GM19438 (cell line): ENCODE measurements around the gene SLC26A11.
"Not testable (repeated sequence)": the region's sequence is repeated elsewhere in the genome, so short reads cannot be mapped to it uniquely, and the experiment has no call there.

ENCODE experiments used
- ATAC-seq: cut with Tn5 transposase; IDR thresholded peaks from one replicate; pipeline ENCODE4 v1.9.1; 2021; ENCODE audit warnings: low read depth; ENCODE audit not compliant: unreplicated experiment

Gene SLC26A11

DNA sequence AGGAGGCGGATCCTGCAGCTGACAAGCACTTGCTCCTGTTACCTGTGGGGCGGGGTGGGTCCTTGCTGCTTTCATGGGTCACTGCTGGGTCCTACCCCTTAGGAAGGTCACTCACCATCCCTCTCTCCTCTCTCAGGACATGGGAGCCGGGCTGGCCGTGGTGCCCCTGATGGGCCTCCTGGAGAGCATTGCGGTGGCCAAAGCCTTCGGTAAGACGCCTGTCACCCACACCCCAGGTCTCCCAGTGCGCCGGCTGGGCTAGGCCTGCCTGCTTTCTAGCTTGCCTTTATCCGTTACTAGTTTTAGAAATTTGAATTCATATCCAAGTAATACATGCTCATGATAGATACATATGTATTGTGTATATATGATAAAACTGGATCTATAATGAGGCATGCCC, 17.2 kb downstream of the SLC26A11 start:
- no peak for ATAC-seq

DNA sequence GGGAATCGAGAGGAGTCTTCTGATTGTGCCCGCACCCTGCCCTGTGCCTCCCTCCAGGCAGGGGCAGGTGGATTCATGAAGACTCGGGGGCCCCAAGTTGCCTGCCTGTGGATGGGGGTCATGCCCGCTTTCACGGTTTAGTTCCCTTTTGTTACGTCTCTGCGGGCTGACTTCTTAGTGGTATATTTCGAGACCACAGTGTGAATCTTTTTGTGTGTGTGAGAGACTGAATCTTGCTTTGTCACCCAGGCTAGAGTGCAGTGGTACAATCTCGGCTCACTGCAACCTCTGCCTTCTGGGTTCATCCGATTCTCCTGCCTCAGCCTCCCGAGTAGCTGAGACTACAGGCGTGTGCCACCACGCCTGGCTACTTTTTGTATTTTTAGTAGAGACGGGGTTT, 22.3 kb downstream of the SLC26A11 start:
- ATAC-seq: no peak

DNA sequence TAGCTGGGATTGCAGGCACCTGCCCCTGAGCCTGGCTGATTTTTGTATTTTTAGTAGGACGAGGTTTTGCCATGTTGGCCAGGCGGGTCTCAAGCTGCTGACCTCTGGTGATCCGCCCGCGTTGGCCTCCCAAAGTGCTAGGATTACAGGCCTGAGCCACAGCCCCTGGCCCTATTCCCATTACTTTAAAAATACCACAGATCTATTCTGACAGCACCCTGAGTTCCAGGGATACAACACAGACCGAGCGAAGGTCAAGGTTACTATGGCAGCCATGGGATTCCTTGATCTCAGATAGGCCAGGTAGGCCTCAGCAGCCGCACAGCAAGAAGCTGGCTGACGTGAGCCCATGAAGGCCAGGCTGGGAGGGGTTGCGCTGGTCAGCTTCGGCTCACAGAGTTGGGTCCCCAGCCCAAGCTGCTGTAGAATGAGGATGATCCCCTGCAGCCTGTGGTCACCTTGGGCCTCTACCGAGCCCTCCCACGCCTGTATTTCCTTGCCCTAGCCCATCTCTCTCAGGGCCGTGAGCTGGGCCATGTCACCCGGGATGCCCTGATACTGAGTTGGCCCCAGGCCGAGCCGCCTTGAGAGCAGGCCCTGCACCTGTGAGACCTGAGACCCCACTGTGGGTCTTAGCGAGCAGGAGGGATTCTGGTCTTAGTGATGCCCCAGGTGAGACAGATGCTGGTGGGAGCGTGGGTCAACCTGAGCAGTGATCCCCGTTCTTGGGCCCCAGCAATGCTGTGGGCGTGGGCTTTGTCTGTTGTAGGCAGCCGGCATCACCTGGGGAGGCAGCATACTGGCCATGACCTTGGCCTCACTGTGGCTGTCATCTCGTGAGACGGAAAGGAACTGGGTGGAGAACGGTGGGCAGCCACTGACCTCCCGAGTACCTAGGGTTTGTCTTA, 23.6 kb downstream of the SLC26A11 start:
- ATAC-seq: no peak

DNA sequence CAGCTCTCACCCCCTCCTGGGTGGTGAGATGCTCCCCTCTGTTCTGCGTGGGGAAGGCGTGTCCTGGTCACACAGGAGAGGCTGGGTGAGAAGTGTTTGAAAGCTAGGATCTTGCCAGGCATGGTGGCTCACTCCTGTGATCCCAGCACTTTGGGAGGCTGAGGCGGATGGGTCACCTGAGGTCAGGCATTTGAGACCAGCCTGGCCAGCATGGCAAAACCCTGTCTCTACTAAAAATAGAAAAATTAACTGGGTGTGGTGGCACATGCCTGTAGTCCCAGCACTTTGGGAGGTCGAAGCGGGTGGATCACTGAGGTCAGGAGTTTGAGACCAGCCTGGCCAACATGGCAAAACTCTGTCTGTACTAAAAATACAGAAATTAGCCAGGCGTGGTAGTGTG, 24.2 kb downstream of the SLC26A11 start:
- not testable (repeated sequence) for ATAC-seq

- no peak for ATAC-seq
These were observed 24.8 kb downstream of the SLC26A11 start for GRCh38 chr17:80244871-80245509.

DNA sequence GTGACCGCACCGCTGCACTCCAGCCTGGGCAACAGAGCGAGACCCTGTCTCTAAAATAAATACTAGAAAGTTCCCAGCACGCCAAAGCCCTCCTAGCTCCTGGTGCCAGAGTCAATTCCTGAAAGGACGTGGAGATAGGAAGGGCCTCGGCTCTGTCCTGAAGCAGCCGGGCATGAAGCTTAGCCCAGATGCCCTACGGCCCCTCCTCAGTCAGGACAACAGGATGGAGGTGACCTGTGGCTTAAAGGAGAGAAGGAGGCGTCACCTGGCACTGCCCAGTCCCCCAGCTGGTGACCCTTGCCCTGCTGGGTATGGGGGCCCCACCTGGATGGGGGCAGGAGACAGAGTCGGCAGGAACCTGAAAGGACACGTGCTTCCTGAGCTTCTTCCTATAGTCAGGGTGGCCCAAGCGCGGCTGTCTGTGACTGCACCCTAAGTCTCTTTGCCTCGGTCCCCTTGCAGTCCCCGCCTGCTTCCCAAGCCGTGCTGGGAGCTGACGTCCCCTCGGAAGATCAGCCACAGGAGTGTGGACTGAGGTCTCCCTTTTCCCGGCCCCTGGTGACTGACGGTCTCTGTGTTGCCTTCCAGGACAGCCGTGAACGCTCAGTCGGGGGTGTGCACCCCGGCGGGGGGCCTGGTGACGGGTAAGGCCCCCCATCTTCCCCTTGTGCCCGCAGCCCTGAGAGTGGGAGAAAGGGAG, 25.5 kb downstream of the SLC26A11 start:
- no peak for ATAC-seq

DNA sequence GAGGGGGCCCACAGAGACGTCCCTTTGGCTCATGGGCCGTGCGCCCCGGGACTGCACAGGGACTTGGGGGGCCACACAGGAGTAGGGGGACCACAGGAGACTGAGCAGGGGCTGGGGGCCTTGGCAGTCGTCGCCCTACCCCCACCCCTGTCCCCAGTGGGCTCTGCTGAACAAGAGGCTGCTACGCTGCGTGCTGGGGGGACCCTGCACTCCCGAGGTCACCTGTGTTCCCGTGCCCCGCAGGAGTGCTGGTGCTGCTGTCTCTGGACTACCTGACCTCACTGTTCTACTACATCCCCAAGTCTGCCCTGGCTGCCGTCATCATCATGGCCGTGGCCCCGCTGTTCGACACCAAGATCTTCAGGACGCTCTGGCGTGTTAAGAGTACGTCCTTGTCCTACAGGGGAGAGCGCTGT, 26.0 kb downstream of the SLC26A11 start:
- ATAC-seq: no peak

GRCh38 chr17:80246726-80247125, 26.5 kb downstream of the SLC26A11 start:
- no peak for ATAC-seq

GRCh38 chr17:80247561-80247960, 27.3 kb downstream of the SLC26A11 start:
- ATAC-seq: no peak

- no peak for ATAC-seq
These were observed 28.0 kb downstream of the SLC26A11 start for GRCh38 chr17:80248001-80248893.

DNA sequence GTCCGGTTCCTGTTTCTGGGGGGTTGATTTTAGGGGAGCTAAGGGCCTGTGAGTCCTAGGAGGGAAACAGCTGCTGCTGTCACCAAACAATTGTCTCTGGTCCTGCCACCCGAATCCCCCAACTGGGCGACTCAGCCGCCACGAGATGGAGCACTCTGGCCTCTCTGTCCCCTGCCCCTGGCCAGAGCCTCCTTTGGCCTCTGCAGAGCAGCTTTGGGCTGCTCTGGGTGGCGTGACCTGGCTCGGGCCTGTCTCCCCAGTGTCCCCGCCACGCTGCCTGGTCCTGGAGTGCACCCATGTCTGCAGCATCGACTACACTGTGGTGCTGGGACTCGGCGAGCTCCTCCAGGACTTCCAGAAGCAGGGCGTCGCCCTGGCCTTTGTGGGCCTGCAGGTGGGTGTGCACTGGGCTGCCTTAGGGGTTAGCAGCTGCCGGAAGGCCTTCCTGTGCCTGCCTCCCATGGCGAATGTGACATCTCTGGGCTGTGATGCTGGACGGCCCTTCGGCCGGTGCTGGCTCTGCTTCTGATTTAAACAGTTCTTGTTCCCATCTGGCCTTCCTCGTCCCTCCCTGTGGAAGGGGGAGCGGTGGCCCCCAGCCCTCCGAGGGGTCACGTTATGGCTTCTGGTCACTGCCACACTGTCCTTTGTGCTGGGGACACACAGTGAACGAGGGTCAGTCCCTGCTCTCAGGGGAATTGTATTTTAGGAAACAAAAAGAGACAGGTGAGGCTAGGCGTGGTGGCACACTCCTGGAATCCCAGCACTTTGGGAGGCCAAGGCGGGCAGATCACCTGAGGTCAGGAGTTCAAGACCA, 28.9 kb downstream of the SLC26A11 start:
- no peak for ATAC-seq

GRCh38 chr17:80251966-80252365, 31.7 kb downstream of the SLC26A11 start:
- ATAC-seq: no peak

- ATAC-seq: no peak
These were observed 32.6 kb downstream of the SLC26A11 start for GRCh38 chr17:80252871-80253270.

GRCh38 chr17:80253631-80254395, 33.6 kb downstream of the SLC26A11 start:
- no peak for ATAC-seq

DNA sequence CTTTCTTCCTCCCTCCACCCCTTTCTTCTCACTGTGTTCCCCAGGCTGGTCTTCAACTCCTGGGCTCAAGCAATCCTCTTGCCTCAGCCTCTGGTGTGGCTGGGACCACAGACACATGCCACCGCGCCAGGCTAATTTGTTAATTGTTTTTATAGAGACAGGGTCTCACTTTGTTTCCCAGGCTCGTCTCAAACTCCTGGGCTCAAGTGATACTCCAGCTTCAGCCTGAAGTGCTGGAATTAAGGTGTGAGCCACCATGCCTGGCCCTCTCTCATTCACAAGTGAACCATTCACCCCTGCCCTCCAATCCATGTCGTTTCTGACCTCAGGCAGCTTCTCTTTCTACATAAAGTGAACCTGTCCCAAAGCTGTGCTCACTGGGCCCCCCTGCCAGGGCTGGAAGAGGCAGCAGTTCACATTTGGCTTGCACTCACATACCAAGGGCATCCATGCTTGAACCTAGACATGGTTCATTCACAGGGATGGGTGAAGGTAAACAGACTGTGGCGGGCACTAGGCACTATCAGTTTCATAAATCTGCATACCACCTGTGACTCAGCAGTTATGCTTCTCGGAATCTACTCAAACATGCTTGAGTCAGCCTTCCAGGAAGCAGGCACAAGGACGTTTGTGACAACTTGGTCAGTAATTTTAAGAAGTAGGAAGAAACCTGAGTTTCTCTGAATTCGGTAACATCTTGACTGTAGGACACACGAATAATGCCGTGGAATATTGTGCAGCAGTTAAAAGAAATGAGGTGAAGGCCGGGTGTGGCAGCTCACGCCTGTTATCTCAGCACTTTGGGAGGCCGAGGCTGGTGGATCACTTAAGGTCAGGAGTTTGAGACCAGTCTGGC, 34.4 kb downstream of the SLC26A11 start:
- ATAC-seq: no peak

DNA sequence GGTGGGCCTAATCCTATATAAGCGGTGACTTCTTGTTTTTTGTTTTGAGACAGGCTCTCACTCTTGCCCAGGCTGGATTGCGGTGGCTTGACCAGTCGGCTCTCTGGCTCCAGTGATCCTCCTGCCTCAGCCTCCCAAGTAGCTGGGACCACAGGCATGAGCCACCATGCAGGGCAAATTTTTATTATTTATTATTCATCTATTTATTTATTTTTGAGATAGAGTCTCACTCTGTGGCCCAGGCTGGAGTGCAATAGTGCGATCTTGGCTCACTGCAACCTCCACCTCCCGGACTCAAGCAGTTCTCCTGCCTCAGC, 35.8 kb downstream of the SLC26A11 start:
- ATAC-seq: no peak

DNA sequence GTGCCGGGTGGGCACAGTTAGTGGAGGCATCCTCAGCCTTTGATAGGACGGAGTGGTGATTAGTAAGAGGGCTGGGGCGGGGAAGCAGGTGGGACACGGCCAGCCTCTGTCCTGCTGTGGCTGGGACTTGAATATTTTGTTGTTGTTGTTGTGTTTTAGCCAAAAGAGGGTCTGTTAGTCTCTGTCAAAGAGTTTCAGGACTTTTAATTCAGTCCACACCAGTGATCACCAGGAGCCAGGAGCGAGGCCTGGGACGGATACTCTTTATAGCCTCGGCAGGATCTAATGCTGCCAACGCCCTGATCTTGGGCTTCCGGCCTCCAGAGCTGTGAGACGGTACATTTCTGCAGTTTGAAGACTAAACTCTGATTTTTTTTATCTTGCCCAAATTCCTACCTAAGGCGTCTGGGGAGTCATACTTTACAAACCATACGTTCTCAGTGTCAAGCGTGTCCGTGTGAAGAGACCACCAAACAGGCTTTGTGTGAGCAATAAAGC, 37.5 kb downstream of the SLC26A11 start:
- ATAC-seq: no peak

DNA sequence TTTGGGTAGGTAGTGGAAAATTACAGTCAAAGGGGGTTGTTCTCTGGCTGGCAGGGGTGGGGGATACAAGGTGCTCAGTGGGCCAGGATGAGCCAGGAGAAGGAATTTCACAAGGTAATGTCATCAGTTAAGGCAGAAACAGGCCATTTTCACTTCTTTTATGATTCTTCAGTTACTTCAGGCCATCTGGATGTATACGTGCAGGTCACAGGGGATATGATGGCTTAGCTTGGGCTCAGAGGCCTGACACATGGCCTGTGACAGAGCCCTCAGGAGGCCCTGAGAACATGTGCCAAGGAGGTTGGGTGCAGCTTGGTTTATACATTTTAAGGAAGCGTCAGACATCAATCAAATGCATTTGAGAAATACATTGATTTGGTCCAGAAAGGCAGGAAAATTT, 38.1 kb downstream of the SLC26A11 start:
- ATAC-seq: not testable (repeated sequence)
